Fibroblast of villous mesenchyme (primary cell): ENCODE results near the gene EXOC7. TPM values are rescaled to one million over a fixed set of nuclear protein-coding genes. Genes with fewer than 3 reads are reported as not detected.

Experiments
- DNase-seq: peaks from one replicate; pipeline ENCODE4 v3.0.0-alpha.2; 2010; ENCODE audit warnings: low read depth
- H3K4me3 ChIP-seq: 2 replicates; pipeline ENCODE4 v1.5.1; 2011; ENCODE audit warnings: low read depth, mild to moderate bottlenecking, low read length
- total RNA-seq: library from RNA; depleted of rRNA; stranded (reverse); fragments of >200 nt; gene quantifications from 2 replicates; pipeline ENCODE4 v1.2.3, GENCODE V29; 2012
- TF ChIP-seq, protein P1 (sequence below): IDR thresholded peaks from 2 replicates; pipeline ENCODE4 v1.5.1; 2012; ENCODE audit warnings: low read depth, mild to moderate bottlenecking, low read length; ENCODE audit not compliant: insufficient read depth

EXOC7 gene
- total RNA-seq, 1 donor, result 98.4 TPM

DNA sequence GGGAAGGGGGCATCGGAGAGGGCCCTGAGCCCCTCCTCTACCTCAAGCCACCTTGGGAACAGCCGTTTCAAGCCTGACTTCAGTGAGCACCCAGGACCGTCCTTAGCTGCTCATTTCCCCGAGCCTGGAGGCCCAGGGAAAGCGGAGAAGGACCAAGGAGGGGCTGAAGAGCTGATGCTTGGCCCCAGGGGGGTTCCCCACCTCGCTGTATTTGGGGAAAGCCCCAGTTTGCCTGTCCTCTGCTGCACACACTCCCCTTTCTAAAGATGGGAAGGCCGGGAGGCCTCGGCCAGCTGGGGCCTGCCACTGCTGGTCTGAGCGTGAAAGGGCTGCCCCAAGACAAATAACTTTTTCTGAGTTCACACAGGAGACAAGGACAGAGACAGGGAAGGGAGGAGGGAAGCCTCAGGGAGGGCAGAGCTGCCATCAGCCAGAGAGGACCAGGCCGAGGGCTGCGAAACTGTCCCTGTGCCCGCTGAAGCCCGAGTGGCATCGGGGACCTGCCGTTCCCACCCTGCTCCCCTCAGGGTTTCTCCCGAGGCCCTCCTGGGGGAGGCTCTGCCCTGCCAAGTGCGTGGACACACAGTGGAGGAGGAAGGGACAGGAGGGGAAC, 13.0 kb downstream of the EXOC7 start:
- DNase-seq, result no peak
- TF ChIP-seq, protein P1, sequence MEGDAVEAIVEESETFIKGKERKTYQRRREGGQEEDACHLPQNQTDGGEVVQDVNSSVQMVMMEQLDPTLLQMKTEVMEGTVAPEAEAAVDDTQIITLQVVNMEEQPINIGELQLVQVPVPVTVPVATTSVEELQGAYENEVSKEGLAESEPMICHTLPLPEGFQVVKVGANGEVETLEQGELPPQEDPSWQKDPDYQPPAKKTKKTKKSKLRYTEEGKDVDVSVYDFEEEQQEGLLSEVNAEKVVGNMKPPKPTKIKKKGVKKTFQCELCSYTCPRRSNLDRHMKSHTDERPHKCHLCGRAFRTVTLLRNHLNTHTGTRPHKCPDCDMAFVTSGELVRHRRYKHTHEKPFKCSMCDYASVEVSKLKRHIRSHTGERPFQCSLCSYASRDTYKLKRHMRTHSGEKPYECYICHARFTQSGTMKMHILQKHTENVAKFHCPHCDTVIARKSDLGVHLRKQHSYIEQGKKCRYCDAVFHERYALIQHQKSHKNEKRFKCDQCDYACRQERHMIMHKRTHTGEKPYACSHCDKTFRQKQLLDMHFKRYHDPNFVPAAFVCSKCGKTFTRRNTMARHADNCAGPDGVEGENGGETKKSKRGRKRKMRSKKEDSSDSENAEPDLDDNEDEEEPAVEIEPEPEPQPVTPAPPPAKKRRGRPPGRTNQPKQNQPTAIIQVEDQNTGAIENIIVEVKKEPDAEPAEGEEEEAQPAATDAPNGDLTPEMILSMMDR, result no peak
- no peak overlapping the region for H3K4me3 ChIP-seq

DNA sequence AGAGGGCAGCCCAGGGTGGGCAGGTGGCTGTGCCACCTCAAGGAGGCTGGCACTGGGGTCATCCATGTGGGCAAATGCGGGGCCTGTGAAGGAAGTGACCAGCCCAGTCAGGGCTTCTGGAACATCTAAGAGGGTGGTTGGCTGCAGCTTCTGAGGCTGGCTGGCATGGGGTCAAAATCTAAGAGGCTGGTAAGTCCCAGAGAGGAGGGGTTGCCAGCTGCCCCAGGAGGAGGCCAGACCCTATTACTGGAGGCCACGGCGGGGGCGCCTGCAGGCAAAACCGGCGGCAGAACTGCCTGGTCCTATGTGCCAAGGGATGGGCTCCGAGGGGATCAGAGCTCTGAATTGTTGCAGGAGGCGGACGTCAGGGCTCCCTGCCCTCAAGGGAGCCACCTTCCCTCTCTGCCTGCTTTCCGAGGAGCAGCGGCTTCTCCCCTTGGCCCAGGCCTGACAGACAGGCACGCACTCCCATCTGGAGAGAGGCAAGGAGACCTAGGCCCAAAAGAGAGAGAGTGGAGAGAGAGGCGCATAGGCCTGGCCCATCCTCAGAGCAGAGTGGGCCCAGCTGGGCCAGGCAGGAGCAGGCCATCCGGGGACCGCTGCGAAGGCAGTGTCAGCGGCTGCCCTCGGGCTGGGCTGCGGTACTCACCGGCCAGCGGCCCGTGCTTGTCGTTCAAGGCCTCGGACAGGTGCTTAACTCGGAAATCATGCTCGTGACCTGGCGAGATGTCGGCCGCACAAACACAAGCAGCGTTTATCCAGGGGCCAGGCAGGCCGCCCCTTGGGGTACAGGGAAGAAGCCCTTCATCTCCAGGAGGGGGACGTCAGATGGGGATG, 13.7 kb downstream of the EXOC7 start:
- TF ChIP-seq, protein P1, result no peak
- DNase-seq, result no peak
- H3K4me3 ChIP-seq, result no peak overlapping the region

DNA sequence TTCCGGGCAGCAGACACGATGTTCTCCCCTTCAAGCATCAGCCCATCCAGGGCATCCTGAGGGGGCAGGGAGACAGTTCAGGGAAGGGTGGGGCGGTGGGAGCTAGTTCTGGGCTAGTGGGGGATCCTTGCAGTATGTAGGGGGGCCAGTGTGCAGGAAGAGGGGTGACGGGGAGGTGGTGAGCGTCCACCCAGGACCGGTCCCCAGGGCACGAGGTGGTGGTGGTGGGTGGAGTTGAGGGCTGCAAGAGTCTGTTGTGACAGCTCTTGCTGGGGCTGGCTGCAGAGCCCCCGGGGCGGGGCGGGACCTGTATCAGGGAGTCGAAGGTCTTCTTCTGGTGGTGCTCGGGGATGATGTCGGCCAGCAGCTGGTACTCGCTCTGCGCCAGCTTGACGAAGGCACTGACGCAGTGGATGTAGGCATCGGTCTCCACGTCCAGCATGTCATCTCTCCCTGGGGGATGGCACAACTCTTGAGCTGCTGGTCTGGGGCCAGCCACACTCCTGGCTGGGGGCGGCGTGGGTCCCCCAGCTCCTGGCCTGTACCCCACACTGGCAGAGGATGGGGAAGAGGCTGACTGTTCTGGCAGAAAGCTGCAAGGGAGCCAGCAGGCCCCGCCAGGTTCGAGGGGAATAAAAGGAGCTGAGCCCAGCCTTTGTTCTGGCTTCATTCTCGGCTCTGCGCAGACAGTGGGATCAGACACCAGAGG, 14.6 kb downstream of the EXOC7 start:
- TF ChIP-seq, protein P1, result no peak
- DNase-seq, result no peak
- H3K4me3 ChIP-seq, result no peak overlapping the region

DNA sequence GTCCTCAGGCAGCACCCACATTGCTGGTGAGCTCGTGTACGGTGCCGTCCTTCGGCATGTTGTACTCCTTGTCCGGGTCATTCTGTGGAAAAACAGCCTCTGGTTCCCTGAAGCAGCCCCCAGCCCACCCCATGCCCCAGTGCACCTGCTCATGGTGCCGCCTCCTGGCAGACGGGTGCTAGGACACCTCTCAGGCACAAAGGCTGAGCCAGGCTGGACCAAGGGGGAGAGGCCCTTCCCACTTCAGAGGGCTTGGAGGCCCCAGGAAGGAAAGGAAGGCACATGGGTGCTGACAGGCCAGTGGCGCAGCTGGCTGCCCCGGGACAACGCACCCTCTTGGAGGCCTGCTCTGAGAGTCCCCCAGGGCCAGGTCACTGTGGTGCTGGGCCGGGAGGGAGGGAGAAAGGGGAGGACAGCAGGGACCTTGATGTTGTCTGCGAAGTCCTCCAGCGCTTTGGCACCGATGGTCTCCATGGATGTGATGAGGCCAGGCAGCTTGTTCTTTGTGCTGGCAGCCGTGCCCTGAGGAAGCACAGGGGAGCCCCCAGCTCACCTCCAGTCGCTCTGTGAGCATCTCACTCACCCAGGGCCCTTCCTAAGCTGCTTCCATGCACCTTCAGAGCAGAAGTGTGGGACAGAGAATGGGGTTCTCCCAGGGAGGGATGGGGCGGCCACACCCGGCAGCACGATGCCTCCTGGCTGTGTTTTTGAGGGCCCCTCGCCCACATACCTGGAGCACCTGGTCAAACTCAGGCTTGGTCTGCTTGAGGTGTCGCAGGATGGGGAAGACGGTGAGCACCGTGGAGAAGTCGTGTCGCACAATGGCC, 15.3 kb downstream of the EXOC7 start:
- no peak for DNase-seq
- TF ChIP-seq, protein P1, result no peak
- no peak overlapping the region for H3K4me3 ChIP-seq

DNA sequence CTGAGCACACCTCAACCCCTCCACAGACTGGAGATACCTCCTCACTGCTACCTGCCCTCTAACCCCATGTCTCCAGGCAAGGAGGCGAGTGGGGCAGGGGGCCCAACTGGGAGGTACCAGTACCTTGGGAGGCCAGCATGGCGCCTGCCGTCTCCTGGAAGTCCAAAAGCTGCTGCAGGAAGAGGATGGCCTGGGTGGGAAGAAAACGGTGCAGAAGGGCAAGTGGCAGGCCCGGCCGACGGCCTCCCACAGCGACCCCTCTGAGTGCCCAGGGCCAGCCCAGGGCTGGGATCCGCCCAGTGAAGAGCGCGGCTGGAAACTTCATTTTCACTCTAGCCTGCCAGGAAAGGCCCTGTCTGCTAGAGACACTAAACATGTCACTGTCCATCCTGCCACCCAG, 16.1 kb downstream of the EXOC7 start:
- H3K4me3 ChIP-seq, result no peak overlapping the region
- DNase-seq, result no peak
- TF ChIP-seq, protein P1, result no peak

DNA sequence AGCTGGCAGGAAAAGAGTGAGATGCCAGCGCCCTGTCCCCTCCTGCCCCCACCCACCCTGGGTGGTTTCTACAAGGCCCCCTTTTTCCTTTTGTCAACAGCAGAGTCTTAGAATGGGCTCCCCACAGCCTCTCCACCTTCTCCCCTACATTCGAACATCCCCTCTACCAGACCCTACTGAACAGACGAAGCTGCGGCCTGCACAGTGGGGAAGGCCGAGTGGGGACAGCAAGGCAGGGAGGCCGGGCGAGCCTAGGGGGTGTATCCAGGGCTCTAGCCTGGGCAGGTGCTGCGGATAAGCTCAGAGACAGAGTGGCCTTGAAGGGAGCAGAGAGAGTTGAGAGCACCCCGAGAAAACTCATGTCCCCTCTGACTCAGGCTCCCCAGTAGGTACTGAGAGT, 17.2 kb downstream of the EXOC7 start:
- no peak for DNase-seq
- TF ChIP-seq, protein P1, result no peak
- no peak overlapping the region for H3K4me3 ChIP-seq
